Measurements from ENCODE around the gene NYNRIN. TPM values are rescaled to one million over a fixed set of nuclear protein-coding genes. Genes with fewer than 3 reads are reported as not detected.
A peak's percentile ranks its signal among the peaks of the same experiment; 100 is the strongest.

Gene NYNRIN
- total RNA-seq, 1 donor from 2014 or later, result not detected

DNA sequence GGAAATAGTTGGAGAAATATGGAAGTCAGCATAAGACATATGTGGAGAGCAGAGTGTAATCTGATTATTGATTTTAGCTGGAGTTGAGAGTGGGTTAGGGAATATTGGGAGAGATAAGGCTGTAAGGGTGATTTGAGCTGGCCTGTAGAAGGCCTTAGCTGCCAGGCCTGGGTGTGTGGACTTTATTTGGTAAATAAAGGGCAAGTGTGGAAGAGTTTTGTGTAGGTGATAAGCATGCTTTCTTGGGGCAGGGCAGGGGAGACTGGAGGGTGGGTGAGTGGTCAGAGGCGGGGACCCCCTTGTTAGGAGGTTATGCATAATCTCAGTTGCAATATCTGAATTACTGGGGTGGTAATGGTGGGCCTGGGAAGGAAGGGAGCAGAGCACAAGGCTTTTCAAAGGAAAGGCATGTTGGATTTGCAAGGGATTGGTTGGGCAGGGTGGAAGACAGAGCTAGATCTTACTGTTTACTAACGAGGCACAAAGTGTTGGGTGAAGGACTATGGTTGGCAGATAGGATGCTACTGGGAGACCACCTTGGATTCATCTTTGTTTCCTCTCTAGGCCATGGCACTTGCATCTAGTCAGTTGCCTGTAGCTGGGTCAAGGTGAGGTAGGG, 36.5 kb downstream of the NYNRIN start:
- peaks cover 68% of the 10 kb centered on the region for H3K4me1 Mint-ChIP-seq (ENCODE audit: low read depth)
- no peak for DNase-seq (ENCODE audit: low spot score)
- peaks cover 60% of the 10 kb centered on the region for H3K36me3 Mint-ChIP-seq (ENCODE audit: low read depth)
- H3K27me3 Mint-ChIP-seq (ENCODE audit: insufficient read depth), result no peaks in the 10 kb centered on the region
- peak overlapping the region; percentile 49 for H3K27ac Mint-ChIP-seq
- H3K9me3 Mint-ChIP-seq, result no peaks in the 10 kb centered on the region
- intact Hi-C loops (cut with micrococcal nuclease), result loop anchor here (10.0 kb wide), 1 partner anchor 1110 kb away; the partner anchor contains the start of gene PABPN1
- no peak overlapping the region for H3K4me3 Mint-ChIP-seq

DNA sequence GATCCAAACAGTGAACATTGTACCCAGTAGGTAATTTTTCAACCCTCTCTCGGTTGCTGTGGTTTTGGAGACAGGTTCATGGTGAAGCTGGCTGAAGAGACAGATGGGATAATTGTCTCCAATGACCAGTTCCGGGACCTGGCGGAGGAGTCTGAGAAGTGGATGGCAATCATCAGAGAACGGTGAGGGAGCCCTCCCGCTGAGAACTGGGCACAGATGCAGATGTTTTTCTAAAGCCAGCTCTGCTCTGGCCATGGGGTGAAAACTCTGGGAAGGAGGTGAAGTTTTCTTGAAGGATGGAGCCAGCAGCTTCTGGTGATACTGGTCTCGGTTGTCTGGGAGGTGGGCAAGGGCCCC, 37.2 kb downstream of the NYNRIN start:
- H3K36me3 Mint-ChIP-seq (ENCODE audit: low read depth), result peaks cover 65% of the 10 kb centered on the region
- H3K27ac Mint-ChIP-seq, result peak overlapping the region; percentile 50
- no peak overlapping the region for H3K4me3 Mint-ChIP-seq
- DNase-seq (ENCODE audit: low spot score), result no peak
- no peaks in the 10 kb centered on the region for H3K9me3 Mint-ChIP-seq
- H3K4me1 Mint-ChIP-seq (ENCODE audit: low read depth), result peaks cover 73% of the 10 kb centered on the region
- H3K27me3 Mint-ChIP-seq (ENCODE audit: insufficient read depth), result no peaks in the 10 kb centered on the region
- intact Hi-C loops (cut with micrococcal nuclease), result loop anchor here (1.0 to 10.0 kb wide), 3 partner anchors 71 to 1111 kb away; partner anchors contain the start of gene PABPN1

DNA sequence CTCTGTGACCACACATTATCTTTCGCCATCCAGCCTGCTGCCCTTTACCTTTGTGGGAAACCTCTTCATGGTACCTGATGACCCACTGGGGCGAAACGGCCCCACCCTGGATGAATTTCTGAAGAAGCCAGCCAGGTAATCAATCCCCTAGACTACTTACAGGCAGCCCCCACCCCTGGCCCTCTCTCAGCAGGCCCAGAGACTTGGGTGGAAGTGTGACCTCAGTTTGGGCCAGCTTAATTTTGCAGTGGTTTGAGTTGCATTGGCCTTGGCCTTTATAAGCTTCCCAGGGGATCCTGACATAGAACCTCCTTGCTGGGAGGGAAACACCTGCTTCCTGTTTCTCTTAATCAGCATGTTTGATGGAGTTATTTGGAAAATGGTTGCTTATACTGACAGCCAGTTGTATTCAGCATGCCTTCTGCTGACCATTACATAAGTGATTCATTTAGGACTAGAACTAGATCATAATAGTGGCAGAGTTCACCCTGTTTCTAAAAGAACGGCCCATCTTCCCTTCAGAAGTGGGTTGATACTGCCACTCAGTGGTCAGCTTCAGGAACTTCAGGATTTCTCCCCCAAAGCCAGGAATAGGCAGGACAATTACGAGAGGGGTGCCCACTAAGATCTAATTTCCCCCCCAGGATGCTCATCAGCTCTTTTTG, 37.7 kb downstream of the NYNRIN start:
- peaks cover 65% of the 10 kb centered on the region for H3K36me3 Mint-ChIP-seq (ENCODE audit: low read depth)
- H3K4me3 Mint-ChIP-seq, result peak overlapping the region; percentile 32
- peak; percentile 26 for DNase-seq (ENCODE audit: low spot score)
- no peaks in the 10 kb centered on the region for H3K9me3 Mint-ChIP-seq
- H3K27ac Mint-ChIP-seq, result peak overlapping the region; percentile 53
- peaks cover 72% of the 10 kb centered on the region for H3K4me1 Mint-ChIP-seq (ENCODE audit: low read depth)
- no peaks in the 10 kb centered on the region for H3K27me3 Mint-ChIP-seq (ENCODE audit: insufficient read depth)
- intact Hi-C loops (cut with micrococcal nuclease), result loop anchor here (1.0 to 10.0 kb wide), 3 partner anchors 71 to 1112 kb away; partner anchors contain the start of gene PABPN1

DNA sequence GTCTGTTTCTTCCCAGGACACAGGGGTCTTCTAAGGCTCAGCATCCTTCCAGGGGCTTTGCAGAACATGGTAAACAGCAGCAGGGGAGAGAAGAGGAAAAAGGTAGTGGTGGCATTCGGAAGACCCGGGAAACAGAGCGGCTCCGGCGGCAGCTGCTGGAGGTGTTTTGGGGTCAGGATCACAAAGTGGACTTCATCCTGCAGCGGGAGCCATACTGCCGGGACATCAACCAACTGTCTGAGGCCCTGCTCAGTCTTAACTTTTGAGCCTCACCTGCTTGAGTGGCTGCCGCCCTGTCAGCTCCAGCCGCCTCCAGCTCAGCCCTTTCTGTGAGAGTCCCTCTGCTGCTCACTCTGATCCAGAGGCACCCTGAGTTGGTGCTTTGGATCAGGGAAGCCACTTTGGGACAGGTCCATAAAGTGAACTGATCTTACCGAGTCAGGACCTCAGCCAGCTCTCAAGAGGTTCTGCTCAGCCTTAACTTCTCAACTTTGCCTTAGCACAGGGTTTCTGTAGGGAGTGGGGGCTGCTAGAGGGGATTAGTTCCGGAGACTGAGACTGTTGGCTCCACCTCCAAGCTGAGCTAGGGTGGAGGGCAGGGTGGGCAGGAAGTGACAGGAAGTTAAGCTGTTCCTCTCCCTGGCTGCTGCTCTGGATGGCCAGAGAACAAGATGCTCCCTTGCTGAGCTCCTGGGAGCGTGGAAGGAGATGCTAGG, 38.4 kb downstream of the NYNRIN start:
- Mint-ChIP-seq H3K4me1 (ENCODE audit: low read depth) (peaks cover 71% of the 10 kb centered on the region), H3K4me3 (peak overlapping the region; percentile 32), H3K27ac (peak overlapping the region; percentile 53), H3K36me3 (ENCODE audit: low read depth) (peaks cover 65% of the 10 kb centered on the region), H3K27me3 (ENCODE audit: insufficient read depth) (no peaks in the 10 kb centered on the region), H3K9me3 (no peaks in the 10 kb centered on the region)
- DNase-seq (ENCODE audit: low spot score), result no peak
- intact Hi-C loops (cut with micrococcal nuclease), result loop anchor here (10.0 kb wide), 1 partner anchor 1112 kb away; the partner anchor contains the start of gene PABPN1

DNA sequence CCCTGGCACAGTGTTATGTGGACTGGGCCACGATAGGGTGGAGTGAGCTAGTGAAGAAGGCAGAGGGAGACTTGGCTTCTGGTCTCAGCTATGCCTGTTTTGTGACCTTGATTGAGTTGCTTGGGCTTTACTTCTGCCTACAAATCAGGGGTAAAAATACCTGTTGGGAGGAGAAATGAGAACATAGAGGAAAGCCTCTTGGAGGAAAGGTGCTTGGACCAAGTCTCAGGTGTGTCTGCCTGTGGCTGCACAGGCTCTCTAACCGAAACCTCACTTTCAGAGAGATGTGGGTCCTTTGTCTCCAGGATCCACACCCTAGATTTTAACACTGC, 38.9 kb downstream of the NYNRIN start:
- H3K27ac Mint-ChIP-seq, result peak overlapping the region; percentile 35
- H3K36me3 Mint-ChIP-seq (ENCODE audit: low read depth), result peaks cover 65% of the 10 kb centered on the region
- H3K9me3 Mint-ChIP-seq, result no peaks in the 10 kb centered on the region
- DNase-seq (ENCODE audit: low spot score), result no peak
- intact Hi-C loops (cut with micrococcal nuclease), result loop anchor here (10.0 kb wide), 1 partner anchor 1113 kb away; the partner anchor contains the start of gene PABPN1
- no peaks in the 10 kb centered on the region for H3K27me3 Mint-ChIP-seq (ENCODE audit: insufficient read depth)
- H3K4me3 Mint-ChIP-seq, result no peak overlapping the region
- H3K4me1 Mint-ChIP-seq (ENCODE audit: low read depth), result peaks cover 71% of the 10 kb centered on the region

DNA sequence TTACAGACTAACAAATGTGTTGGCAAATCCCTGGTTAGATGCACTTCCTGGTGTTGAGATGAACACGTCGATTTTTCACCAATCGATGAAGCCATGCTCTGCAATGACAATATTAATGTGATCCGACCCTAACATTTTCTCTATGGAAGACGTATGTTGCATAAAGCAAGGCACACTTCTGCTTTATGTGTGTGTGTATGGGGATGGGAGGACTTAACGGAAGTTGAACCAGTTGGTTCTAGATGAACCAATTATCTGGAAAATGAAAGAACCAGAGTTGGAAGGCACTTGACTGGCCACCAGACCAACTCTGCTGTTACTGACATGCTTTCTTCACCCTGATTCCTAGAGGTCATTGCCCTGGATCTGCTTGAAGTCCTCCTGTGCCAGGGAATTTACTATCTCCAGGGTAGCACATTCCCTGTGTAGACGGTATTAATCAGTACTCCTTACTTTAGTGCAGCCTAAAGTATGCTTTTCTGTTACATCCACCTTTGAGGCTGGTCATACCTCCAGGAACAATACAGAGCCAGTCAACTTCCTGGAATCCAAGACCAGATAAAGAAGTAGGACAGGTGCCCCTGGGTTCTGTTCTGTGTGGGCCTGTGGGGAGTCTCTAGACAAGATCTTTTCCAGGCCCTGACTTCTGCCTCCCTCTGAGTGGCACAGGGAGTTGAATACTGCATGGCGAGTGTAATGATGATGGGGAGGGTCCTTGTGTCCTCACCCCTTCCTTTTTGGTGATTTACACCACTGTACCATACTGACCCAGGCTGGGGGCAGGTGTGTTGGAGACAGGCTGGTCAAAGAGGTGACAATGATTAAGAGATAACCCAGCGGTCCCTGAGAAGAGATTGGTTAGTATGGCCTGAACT, 39.7 kb downstream of the NYNRIN start:
- Mint-ChIP-seq H3K9me3 (no peaks in the 10 kb centered on the region), H3K27me3 (ENCODE audit: insufficient read depth) (no peaks in the 10 kb centered on the region), H3K4me3 (no peak overlapping the region), H3K4me1 (ENCODE audit: low read depth) (peaks cover 69% of the 10 kb centered on the region), H3K36me3 (ENCODE audit: low read depth) (peaks cover 58% of the 10 kb centered on the region), H3K27ac (peak overlapping the region; percentile 68)
- DNase-seq (ENCODE audit: low spot score), result no peak
- intact Hi-C loops (cut with micrococcal nuclease), result loop anchor here (10.0 kb wide), 1 partner anchor 1114 kb away; the partner anchor contains the start of gene PABPN1

DNA sequence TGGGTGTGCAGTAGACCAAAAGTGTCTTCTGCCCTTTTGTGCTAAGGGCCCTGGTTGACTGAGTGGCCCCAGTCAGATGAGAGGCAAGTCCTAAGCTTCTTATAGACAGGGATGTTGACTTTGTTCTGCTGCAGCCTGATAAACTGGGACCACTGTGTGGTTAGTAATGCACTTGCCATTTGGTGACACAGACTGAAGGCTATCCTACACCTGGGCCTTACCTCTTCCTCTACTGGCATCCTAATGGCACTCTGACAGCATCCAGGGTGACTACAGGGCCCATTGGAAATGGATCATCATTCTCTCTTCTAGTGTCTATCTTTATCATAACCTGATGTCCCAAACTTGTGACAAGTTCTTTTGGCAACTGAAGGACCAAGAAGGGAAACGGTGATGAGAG, 40.5 kb downstream of the NYNRIN start:
- intact Hi-C loops (cut with micrococcal nuclease), result loop anchor here (10.0 kb wide), 1 partner anchor 1114 kb away; the partner anchor contains the start of gene PABPN1
- no peaks in the 10 kb centered on the region for H3K27me3 Mint-ChIP-seq (ENCODE audit: insufficient read depth)
- H3K4me3 Mint-ChIP-seq, result peak overlapping the region; percentile 58
- H3K9me3 Mint-ChIP-seq, result no peaks in the 10 kb centered on the region
- DNase-seq (ENCODE audit: low spot score), result no peak
- H3K4me1 Mint-ChIP-seq (ENCODE audit: low read depth), result peaks cover 68% of the 10 kb centered on the region
- peaks cover 54% of the 10 kb centered on the region for H3K36me3 Mint-ChIP-seq (ENCODE audit: low read depth)
- H3K27ac Mint-ChIP-seq, result peak overlapping the region; percentile 24

DNA sequence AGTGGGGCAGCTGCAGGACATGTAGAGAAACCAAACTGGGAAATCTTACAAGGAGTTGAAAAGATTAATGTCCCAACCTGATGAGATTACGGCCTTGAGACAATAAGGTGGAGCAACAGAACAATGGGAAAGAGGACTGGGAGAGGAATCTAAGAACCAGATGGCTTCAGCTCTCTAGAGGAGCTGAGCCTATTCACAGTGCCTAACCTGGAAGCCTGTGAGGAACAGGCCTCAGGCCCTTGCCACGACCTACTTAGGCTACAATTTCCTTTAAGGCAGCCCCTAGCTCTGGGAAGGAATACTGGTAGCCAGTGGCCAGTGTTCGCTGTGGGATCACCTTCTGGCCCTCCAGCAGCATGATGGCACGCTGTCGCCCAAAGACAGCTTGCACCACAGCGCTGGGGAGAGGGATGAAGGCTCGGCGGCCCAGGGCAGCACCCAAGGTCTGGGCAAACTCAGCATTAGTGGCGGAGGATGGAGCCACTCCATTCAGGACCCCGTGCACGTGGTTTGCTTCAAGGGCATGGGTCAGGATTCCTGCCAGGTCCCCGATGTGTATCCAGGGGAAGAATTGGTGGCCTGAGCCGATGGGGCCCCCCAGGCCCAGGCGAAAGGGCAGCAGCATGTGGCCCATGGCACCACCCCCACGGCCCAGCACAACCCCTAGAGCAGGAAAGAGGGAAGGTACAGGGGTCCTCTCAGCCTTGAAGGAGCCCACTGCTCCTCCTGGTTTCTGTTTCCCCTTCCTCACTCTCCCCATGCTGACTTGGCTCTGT, 41.2 kb downstream of the NYNRIN start:
- intact Hi-C loops (cut with micrococcal nuclease), result loop anchor here (5.0 to 10.0 kb wide), 3 partner anchors 328 to 1115 kb away; partner anchors contain the start of genes AP1G2, DCAF11, NRL and PABPN1
- H3K27ac Mint-ChIP-seq, result peak overlapping the region; percentile 24

DNA sequence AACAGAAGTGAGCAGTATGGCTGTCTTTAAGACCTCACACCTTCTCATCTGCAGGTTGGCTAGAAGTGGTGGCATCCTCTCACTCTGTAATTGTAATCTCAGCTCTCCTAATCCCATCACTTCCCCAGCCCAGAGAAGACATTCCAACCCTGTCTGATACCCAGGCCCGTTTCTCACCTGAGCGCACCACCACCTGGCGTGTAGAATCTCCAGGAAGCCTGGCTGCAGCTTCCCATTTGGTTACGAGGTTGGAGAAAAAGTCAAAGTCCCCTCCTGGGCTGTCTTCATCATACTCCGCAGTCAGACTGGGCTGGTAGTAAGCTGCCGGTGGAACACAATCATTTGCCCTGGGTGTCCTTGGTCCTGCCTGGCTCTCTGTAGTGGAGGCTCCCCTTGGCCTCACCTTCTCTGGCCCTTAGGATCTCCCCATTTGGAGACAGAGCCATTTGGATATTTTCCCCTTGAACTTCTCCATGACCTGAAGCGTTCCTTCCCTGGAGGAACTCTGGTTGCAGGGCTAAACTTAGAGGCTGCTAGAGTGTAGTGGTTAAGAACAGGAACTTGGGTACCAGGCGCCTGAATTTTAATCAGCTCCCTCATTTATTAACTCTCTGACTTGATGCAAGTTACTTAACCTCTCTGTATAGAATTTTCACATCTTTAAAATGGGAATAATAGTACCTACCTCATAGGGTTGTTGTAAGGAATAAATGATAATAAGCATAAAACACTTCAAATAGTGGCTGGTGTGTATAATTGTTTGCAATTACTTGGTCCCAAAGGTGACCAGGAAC, 42.0 kb downstream of the NYNRIN start:
- Mint-ChIP-seq H3K27ac (peak overlapping the region; percentile 71), H3K4me1 (ENCODE audit: low read depth) (peaks cover 59% of the 10 kb centered on the region), H3K27me3 (ENCODE audit: insufficient read depth) (no peaks in the 10 kb centered on the region), H3K9me3 (no peaks in the 10 kb centered on the region), H3K36me3 (ENCODE audit: low read depth) (peaks cover 45% of the 10 kb centered on the region), H3K4me3 (peak overlapping the region; percentile 92)
- intact Hi-C loops (cut with micrococcal nuclease), result loop anchor here (5.0 kb wide), 2 partner anchors 329 to 874 kb away; partner anchors contain the start of genes AP1G2, DCAF11 and NRL
- DNase-seq (ENCODE audit: low spot score), result no peak

More for the DNA sequence above, 41.2 kb downstream of the NYNRIN start:
- peaks cover 66% of the 10 kb centered on the region for H3K4me1 Mint-ChIP-seq (ENCODE audit: low read depth)
- H3K9me3 Mint-ChIP-seq, result no peaks in the 10 kb centered on the region
- no peaks in the 10 kb centered on the region for H3K27me3 Mint-ChIP-seq (ENCODE audit: insufficient read depth)
- peaks cover 51% of the 10 kb centered on the region for H3K36me3 Mint-ChIP-seq (ENCODE audit: low read depth)
- no peak for DNase-seq (ENCODE audit: low spot score)
- H3K4me3 Mint-ChIP-seq, result peak overlapping the region; percentile 58

DNA sequence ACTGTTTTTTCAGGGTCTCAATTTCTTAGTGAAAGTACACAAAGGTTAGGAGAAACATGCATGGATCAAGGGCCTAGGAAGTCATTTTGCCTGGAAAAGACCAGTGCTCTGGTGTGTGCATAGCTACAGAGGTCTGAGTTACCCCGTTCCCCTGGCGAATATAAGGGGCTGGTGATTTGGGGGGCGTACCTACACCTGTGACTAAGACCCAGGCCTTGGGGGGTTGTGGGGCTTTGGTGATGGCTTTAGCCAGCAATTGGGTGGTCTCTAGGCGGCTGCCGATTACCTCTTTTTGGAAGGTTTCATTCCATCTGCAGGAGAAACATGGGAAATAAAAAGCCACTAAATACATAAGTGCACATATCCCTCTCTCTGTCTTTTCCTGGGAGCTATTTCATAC, 42.7 kb downstream of the NYNRIN start:
- Mint-ChIP-seq H3K9me3 (no peaks in the 10 kb centered on the region), H3K27ac (peak overlapping the region; percentile 91), H3K27me3 (ENCODE audit: insufficient read depth) (no peaks in the 10 kb centered on the region), H3K4me3 (peak overlapping the region; percentile 92), H3K36me3 (ENCODE audit: low read depth) (peaks cover 39% of the 10 kb centered on the region), H3K4me1 (ENCODE audit: low read depth) (peaks cover 54% of the 10 kb centered on the region)
- intact Hi-C loops (cut with micrococcal nuclease), result loop anchor here (5.0 kb wide), 2 partner anchors 329 to 874 kb away; partner anchors contain the start of genes AP1G2, DCAF11 and NRL
- no peak for DNase-seq (ENCODE audit: low spot score)

DNA sequence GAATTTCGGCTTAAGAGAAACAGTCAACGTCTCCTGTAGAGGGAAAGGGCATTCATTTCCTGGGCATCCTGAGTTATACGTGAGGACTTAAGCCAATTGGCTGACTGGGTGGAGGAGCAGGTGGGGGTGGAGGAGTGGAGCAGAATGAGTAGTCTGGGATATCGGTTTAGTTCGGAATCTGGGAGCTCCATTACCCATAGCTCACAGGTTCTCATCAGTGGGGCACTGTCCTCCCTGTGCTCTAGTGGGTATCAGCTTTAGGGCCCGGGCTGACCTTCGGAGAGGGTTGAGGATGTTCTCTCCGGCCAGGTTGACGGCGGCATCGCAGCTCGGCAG, 43.1 kb downstream of the NYNRIN start:
- no peaks in the 10 kb centered on the region for H3K9me3 Mint-ChIP-seq
- no peak for DNase-seq (ENCODE audit: low spot score)
- intact Hi-C loops (cut with micrococcal nuclease), result loop anchor here (1.0 to 5.0 kb wide), 12 partner anchors 11 to 973 kb away; partner anchors contain the start of genes AP1G2, CHMP4A, DCAF11 and GMPR2
- H3K4me1 Mint-ChIP-seq (ENCODE audit: low read depth), result peaks cover 50% of the 10 kb centered on the region
- peak overlapping the region; percentile 92 for H3K4me3 Mint-ChIP-seq
- H3K36me3 Mint-ChIP-seq (ENCODE audit: low read depth), result peaks cover 36% of the 10 kb centered on the region
- H3K27ac Mint-ChIP-seq, result peak overlapping the region; percentile 91
- no peaks in the 10 kb centered on the region for H3K27me3 Mint-ChIP-seq (ENCODE audit: insufficient read depth)
